ENCODE data around the gene GPC5.

GPC5 gene

GRCh38 chr13:91716436-91717065 is 318.1 kb downstream of the GPC5 start:
- TF ChIP-seq SIN3A (IDR thresholded peaks at IDR 0.05; ENCODE audit: borderline replicate concordance, insufficient read depth, low read length) (no peak), POLR2AphosphoS5 (IDR thresholded peaks at IDR 0.05; ENCODE audit: low read depth, low read length) (no peak), TAF1 (IDR thresholded peaks at IDR 0.05; ENCODE audit: borderline replicate concordance, insufficient read depth, low read length) (no peak), FOXP2 (optimal IDR thresholded peaks at IDR 0.05; ENCODE audit: borderline replicate concordance, extremely low read depth, extremely low read length, insufficient read depth) (no peak), REST (IDR thresholded peaks at IDR 0.05; ENCODE audit: insufficient read depth in 1 of 2, low read depth in 2 of 2, low read length in 2 of 2) (no peak)

- TF ChIP-seq REST (IDR thresholded peaks at IDR 0.05; ENCODE audit: insufficient read depth in 1 of 2, low read depth in 2 of 2, low read length in 2 of 2) (no peak), SIN3A (IDR thresholded peaks at IDR 0.05; ENCODE audit: borderline replicate concordance, insufficient read depth, low read length) (no peak), TAF1 (IDR thresholded peaks at IDR 0.05; ENCODE audit: borderline replicate concordance, insufficient read depth, low read length) (no peak), POLR2AphosphoS5 (IDR thresholded peaks at IDR 0.05; ENCODE audit: low read depth, low read length) (no peak), FOXP2 (optimal IDR thresholded peaks at IDR 0.05; ENCODE audit: borderline replicate concordance, extremely low read depth, extremely low read length, insufficient read depth) (no peak)
These were observed 320.6 kb downstream of the GPC5 start for GRCh38 chr13:91719033-91719432.

GRCh38 chr13:91721413-91721812 is 323.0 kb downstream of the GPC5 start:
- TF ChIP-seq REST (IDR thresholded peaks at IDR 0.05; ENCODE audit: insufficient read depth in 1 of 2, low read depth in 2 of 2, low read length in 2 of 2): no peak
- TF ChIP-seq TAF1 (IDR thresholded peaks at IDR 0.05; ENCODE audit: borderline replicate concordance, insufficient read depth, low read length): no peak
- TF ChIP-seq POLR2AphosphoS5 (IDR thresholded peaks at IDR 0.05; ENCODE audit: low read depth, low read length): no peak
- no peak for TF ChIP-seq SIN3A (IDR thresholded peaks at IDR 0.05; ENCODE audit: borderline replicate concordance, insufficient read depth, low read length)
- TF ChIP-seq FOXP2 (optimal IDR thresholded peaks at IDR 0.05; ENCODE audit: borderline replicate concordance, extremely low read depth, extremely low read length, insufficient read depth): no peak

GRCh38 chr13:91722267-91722884 is 324.0 kb downstream of the GPC5 start:
- TF ChIP-seq REST (IDR thresholded peaks at IDR 0.05; ENCODE audit: insufficient read depth in 1 of 2, low read depth in 2 of 2, low read length in 2 of 2) (no peak), TAF1 (IDR thresholded peaks at IDR 0.05; ENCODE audit: borderline replicate concordance, insufficient read depth, low read length) (no peak), POLR2AphosphoS5 (IDR thresholded peaks at IDR 0.05; ENCODE audit: low read depth, low read length) (no peak), FOXP2 (optimal IDR thresholded peaks at IDR 0.05; ENCODE audit: borderline replicate concordance, extremely low read depth, extremely low read length, insufficient read depth) (no peak), SIN3A (IDR thresholded peaks at IDR 0.05; ENCODE audit: borderline replicate concordance, insufficient read depth, low read length) (no peak)

All from PFSK-1 (cell line).